H9 (cell line): ENCODE measurements around the gene TSPEAR. TPM values are rescaled to one million over a fixed set of nuclear protein-coding genes. Genes with fewer than 3 reads are reported as not detected.

Experiments used
- DNase-seq: peaks from one replicate; pipeline ENCODE4 v3.0.0-alpha.2; 2017
- H2AFZ ChIP-seq: one replicate; pipeline ENCODE4 v1.6.1; 2013; ENCODE audit warnings: mild to moderate bottlenecking, low read length, control low read depth, moderate library complexity
- H2AK5ac ChIP-seq: 2 replicates; pipeline ENCODE4 v1.6.1; 2013; ENCODE audit warnings: low read length, control low read depth, mixed read lengths; ENCODE audit not compliant: insufficient read length
- H2BK120ac ChIP-seq: one replicate; pipeline ENCODE4 v1.6.1; 2013; ENCODE audit warnings: low read depth, mild to moderate bottlenecking, low read length, control low read depth, inconsistent platforms; ENCODE audit not compliant: poor library complexity, severe bottlenecking
- H2BK12ac ChIP-seq: 2 replicates; pipeline ENCODE4 v1.6.1; 2013; ENCODE audit warnings: low read length, control low read depth, mixed read lengths, low read depth; ENCODE audit not compliant: insufficient read length
- H2BK15ac ChIP-seq: 2 replicates; pipeline ENCODE4 v1.6.1; 2013; ENCODE audit warnings: low read depth, low read length, control low read depth
- H2BK20ac ChIP-seq: one replicate; pipeline ENCODE4 v1.6.1; 2013; ENCODE audit warnings: low read depth, mild to moderate bottlenecking, low read length, control low read depth, inconsistent platforms; ENCODE audit not compliant: poor library complexity, severe bottlenecking
- H2BK5ac ChIP-seq: 2 replicates; pipeline ENCODE4 v1.6.1; 2013; ENCODE audit warnings: low read length, control low read depth, mixed read lengths; ENCODE audit not compliant: insufficient read length
- H3K14ac ChIP-seq: 2 replicates; pipeline ENCODE4 v1.6.1; 2013; ENCODE audit warnings: low read length, control low read depth; ENCODE audit not compliant: insufficient read depth
- H3K18ac ChIP-seq: 2 replicates; pipeline ENCODE4 v1.6.1; 2013; ENCODE audit warnings: low read depth, mild to moderate bottlenecking, mixed read lengths, low read length, control low read depth; ENCODE audit not compliant: insufficient read length
- H3K23ac ChIP-seq: 2 replicates; pipeline ENCODE4 v1.6.1; 2013; ENCODE audit warnings: low read length, control low read depth, mixed read lengths, low read depth; ENCODE audit not compliant: insufficient read length
- H3K23me2 ChIP-seq: 2 replicates; pipeline ENCODE4 v1.6.1; 2013; ENCODE audit warnings: low read depth, mild to moderate bottlenecking, mixed read lengths, low read length, control low read depth; ENCODE audit not compliant: insufficient read length, poor library complexity, severe bottlenecking
- H3K27ac ChIP-seq: 2 replicates; pipeline ENCODE4 v1.5.1; 2013; ENCODE audit warnings: low read length, control low read depth, mixed read lengths, low read depth; ENCODE audit not compliant: insufficient read length
- H3K27me3 ChIP-seq: 2 replicates; pipeline ENCODE4 v1.6.1; 2013; ENCODE audit warnings: low read length, control low read depth, inconsistent platforms; ENCODE audit not compliant: insufficient read depth
- H3K4ac ChIP-seq: 2 replicates; pipeline ENCODE4 v1.6.1; 2013; ENCODE audit warnings: low read depth, mild to moderate bottlenecking, control low read depth, inconsistent platforms, low read length, moderate library complexity
- H3K4me1 ChIP-seq: 2 replicates; pipeline ENCODE4 v1.6.1; 2013; ENCODE audit warnings: low read length, control low read depth, inconsistent platforms; ENCODE audit not compliant: insufficient read depth
- H3K4me2 ChIP-seq: 2 replicates; pipeline ENCODE4 v1.6.1; 2013; ENCODE audit warnings: low read length, control low read depth, mixed read lengths; ENCODE audit not compliant: insufficient read length, insufficient read depth
- H3K56ac ChIP-seq: 2 replicates; pipeline ENCODE4 v1.6.1; 2013; ENCODE audit warnings: low read depth, mild to moderate bottlenecking, mixed read lengths, low read length, control low read depth; ENCODE audit not compliant: insufficient read length
- H3K79me1 ChIP-seq: 2 replicates; pipeline ENCODE4 v1.6.1; 2013; ENCODE audit warnings: low read depth, mild to moderate bottlenecking, moderate library complexity, low read length, control low read depth, inconsistent platforms; ENCODE audit not compliant: insufficient read depth, poor library complexity, severe bottlenecking
- H3K79me2 ChIP-seq: 2 replicates; pipeline ENCODE4 v1.6.1; 2013; ENCODE audit warnings: low read length, control low read depth, inconsistent platforms; ENCODE audit not compliant: insufficient read depth
- H3K9ac ChIP-seq: 2 replicates; pipeline ENCODE4 v1.6.1; 2013; ENCODE audit warnings: low read length, control low read depth, mixed read lengths; ENCODE audit not compliant: insufficient read length; ENCODE audit errors: extremely low read depth
- H3K9me3 ChIP-seq: one replicate; pipeline ENCODE4 v1.6.1; 2013; ENCODE audit warnings: low read depth, low read length, inconsistent platforms; ENCODE audit not compliant: control insufficient read depth
- H3T11ph ChIP-seq: one replicate; pipeline ENCODE4 v1.6.1; 2013; ENCODE audit warnings: mild to moderate bottlenecking, low read length, control low read depth, inconsistent platforms
- H4K20me1 ChIP-seq: one replicate; pipeline ENCODE4 v1.6.1; 2013; ENCODE audit not compliant: control insufficient read depth, insufficient read length, insufficient read depth
- H4K5ac ChIP-seq: 2 replicates; pipeline ENCODE4 v1.6.1; 2013; ENCODE audit warnings: low read depth, mild to moderate bottlenecking, mixed read lengths, low read length, control low read depth; ENCODE audit not compliant: insufficient read length
- H4K8ac ChIP-seq: replicated peaks from 2 replicates; pipeline ENCODE4 v1.6.1; 2013; ENCODE audit warnings: low read length, control low read depth, mixed read lengths, low read depth; ENCODE audit not compliant: insufficient read length
- H4K91ac ChIP-seq: 2 replicates; pipeline ENCODE4 v1.6.1; 2013; ENCODE audit warnings: low read depth, mild to moderate bottlenecking, moderate library complexity, mixed read lengths, low read length, control low read depth; ENCODE audit not compliant: insufficient read length
- H3K27ac Mint-ChIP-seq, 3 experiments: 2 replicates in 2 of 3; 3 replicates in 1 of 3; pipeline ENCODE4 v1.8.0; 2020 to 2021; ENCODE audit warnings: mixed read lengths in 3 of 3, mild to moderate bottlenecking in 1 of 3, moderate library complexity in 1 of 3
- H3K27me3 Mint-ChIP-seq: 2 replicates; pipeline ENCODE4 v1.8.0; 2021; ENCODE audit warnings: low read depth, mild to moderate bottlenecking, moderate library complexity, mixed read lengths
- H3K36me3 Mint-ChIP-seq, 3 experiments: 2 replicates in 2 of 3; 3 replicates in 1 of 3; pipeline ENCODE4 v1.8.0; 2020 to 2021; ENCODE audit warnings: low read depth in 3 of 3, mixed read lengths in 3 of 3; ENCODE audit not compliant: insufficient read depth in 1 of 3
- H3K4me1 Mint-ChIP-seq, 2 experiments: 2 replicates each; pipeline ENCODE4 v1.8.0; 2020; ENCODE audit warnings: mixed read lengths in 2 of 2
- H3K4me3 Mint-ChIP-seq, 2 experiments: 2 replicates in 1 of 2; 3 replicates in 1 of 2; pipeline ENCODE4 v1.8.0; 2020 to 2021; ENCODE audit warnings: mild to moderate bottlenecking in 2 of 2, mixed read lengths in 2 of 2, moderate library complexity in 1 of 2
- H3K9me3 Mint-ChIP-seq, 2 experiments: 2 replicates in 1 of 2; 3 replicates in 1 of 2; pipeline ENCODE4 v1.8.0; 2020; ENCODE audit warnings: mild to moderate bottlenecking in 2 of 2, mixed read lengths in 2 of 2, moderate library complexity in 1 of 2
- CTCF ChIP-seq: fragments of 200-600 bp; sonication (generic); conservative IDR thresholded peaks from 3 replicates; pipeline ENCODE4 v1.8.0; 2021; ENCODE audit warnings: antibody characterized with exemption, mild to moderate bottlenecking
- WGBS: extraction: QIAGEN DNeasy Blood & Tissue Kit; methylation state at CpG from one replicate; pipeline ENCODE4 v1.1.7; 2013; ENCODE audit warnings: missing lambda C conversion rate, low lambda C conversion rate, mixed read lengths; ENCODE audit not compliant: insufficient read length; ENCODE audit errors: extremely low coverage; 5-methylcytosine and 5-hydroxymethylcytosine counted together
- total RNA-seq: library from RNA; stranded (reverse); gene quantifications from 2 replicates; pipeline ENCODE4 v1.2.1, GENCODE V29; 2021

TSPEAR gene
- total RNA-seq, 1 experiment from 2014 or later, result 1.3 TPM

- no peak for TF ChIP-seq CTCF
- H3K79me1 ChIP-seq, result no peaks in the 10 kb centered on the region
- no peak overlapping the region for H3K4me2 ChIP-seq
- no peaks in the 10 kb centered on the region for H3K27me3 ChIP-seq
- H4K8ac ChIP-seq, result no peak overlapping the region
- no peaks in the 10 kb centered on the region for H4K20me1 ChIP-seq
- H4K91ac ChIP-seq, result no peak overlapping the region
- H3K56ac ChIP-seq, result no peak overlapping the region
- Mint-ChIP-seq H3K27ac (no peak overlapping the region), H3K9me3 (peaks cover 10 to 20% of the 10 kb centered on the region in 2 experiments; a peak in 4 of 5 replicates), H3K4me1 (peaks cover 20 to 23% of the 10 kb centered on the region in 2 experiments), H3K36me3 (peaks cover 0 to 19% (median 9%) of the 10 kb centered on the region in 3 experiments; a peak in 3 of 7 replicates), H3K4me3 (no peak overlapping the region), H3K27me3 (no peaks in the 10 kb centered on the region; the same call in none of the 2 replicates)
- H3K27ac ChIP-seq, result no peak overlapping the region
- H3K4ac ChIP-seq, result no peak overlapping the region
- no peak overlapping the region for H3K18ac ChIP-seq
- H4K5ac ChIP-seq, result no peak overlapping the region
- no CpG with 5 or more reads among the region's 3 CpGs for WGBS
- no peak overlapping the region for H2BK5ac ChIP-seq
- H2AFZ ChIP-seq, result no peak overlapping the region
- no peak overlapping the region for H2BK15ac ChIP-seq
- H2BK12ac ChIP-seq, result no peak overlapping the region
- no peak overlapping the region for H3K23ac ChIP-seq
- H3K14ac ChIP-seq, result no peak overlapping the region
- no peak overlapping the region for H2AK5ac ChIP-seq
- H3K4me1 ChIP-seq, result peaks cover 6% of the 10 kb centered on the region; the same call in 1 of the 2 replicates
- no peak overlapping the region for H2BK20ac ChIP-seq
- H3T11ph ChIP-seq, result no peak overlapping the region
- H2BK120ac ChIP-seq, result no peak overlapping the region
- no peak overlapping the region for H3K9ac ChIP-seq
- no peak for DNase-seq
- H3K79me2 ChIP-seq, result no peaks in the 10 kb centered on the region
- H3K9me3 ChIP-seq, result no peaks in the 10 kb centered on the region
- H3K23me2 ChIP-seq, result no peaks in the 10 kb centered on the region
Observed at GRCh38 chr21:44544566-44544965, 166.8 kb downstream of the TSPEAR start.
